Neural progenitor cell (in vitro differentiated cells): ENCODE data around the gene FYTTD1. TPM values are rescaled to one million over a fixed set of nuclear protein-coding genes. Genes with fewer than 3 reads are reported as not detected.

Experiments used
- DNase-seq: peaks from one replicate; pipeline ENCODE4 v3.0.0-alpha.2; 2016; ENCODE audit warnings: low spot score
- H2AFZ ChIP-seq: fragments of 200-600 bp; sonication (generic); replicated peaks from 2 replicates; pipeline ENCODE4 v1.6.1; 2016; ENCODE audit warnings: antibody characterized with exemption
- H3F3A ChIP-seq: fragments of 200-600 bp; sonication (generic); 2 replicates; pipeline ENCODE4 v1.6.1; 2016; ENCODE audit warnings: antibody characterized with exemption, low read depth
- H3K27ac ChIP-seq: fragments of 200-600 bp; sonication (generic); 2 replicates; pipeline ENCODE4 v1.5.1; 2016; ENCODE audit warnings: mild to moderate bottlenecking
- H3K27me3 ChIP-seq: fragments of 200-600 bp; sonication (generic); 2 replicates; pipeline ENCODE4 v1.6.1; 2016; ENCODE audit warnings: mild to moderate bottlenecking, moderate library complexity
- H3K36me3 ChIP-seq: fragments of 200-600 bp; sonication (generic); 2 replicates; pipeline ENCODE4 v1.5.1; 2016
- H3K4me1 ChIP-seq: fragments of 200-600 bp; sonication (generic); 2 replicates; pipeline ENCODE4 v1.6.1; 2016; ENCODE audit warnings: mixed run types
- H3K4me2 ChIP-seq: fragments of 200-600 bp; sonication (generic); 2 replicates; pipeline ENCODE4 v1.6.1; 2016
- H3K4me3 ChIP-seq: fragments of 200-600 bp; sonication (generic); 2 replicates; pipeline ENCODE4 v1.5.1; 2016
- H3K79me2 ChIP-seq: fragments of 200-600 bp; sonication (generic); 2 replicates; pipeline ENCODE4 v1.6.1; 2016; ENCODE audit warnings: low read depth
- H3K9ac ChIP-seq: fragments of 200-600 bp; sonication (generic); 2 replicates; pipeline ENCODE4 v1.6.1; 2016
- H3K9me3 ChIP-seq: fragments of 200-600 bp; sonication (generic); 2 replicates; pipeline ENCODE4 v1.5.1; 2016; ENCODE audit warnings: low read depth
- H4K20me1 ChIP-seq: fragments of 200-600 bp; sonication (generic); 2 replicates; pipeline ENCODE4 v1.6.1; 2016; ENCODE audit warnings: low read depth
- H3K27ac Mint-ChIP-seq: 3 replicates; pipeline ENCODE4 v1.8.0; 2021; ENCODE audit warnings: mixed read lengths
- H3K27me3 Mint-ChIP-seq: 2 replicates; pipeline ENCODE4 v1.8.0; 2022; ENCODE audit warnings: low read depth, mild to moderate bottlenecking, inconsistent platforms, moderate library complexity, mixed read lengths; ENCODE audit not compliant: insufficient read depth
- H3K36me3 Mint-ChIP-seq: 3 replicates; pipeline ENCODE4 v1.8.0; 2021; ENCODE audit warnings: mixed read lengths
- H3K4me1 Mint-ChIP-seq: 3 replicates; pipeline ENCODE4 v1.8.0; 2021; ENCODE audit warnings: mixed read lengths
- H3K4me3 Mint-ChIP-seq: 3 replicates; pipeline ENCODE4 v1.8.0; 2021; ENCODE audit warnings: mild to moderate bottlenecking, moderate library complexity, mixed read lengths
- H3K9me3 Mint-ChIP-seq: 3 replicates; pipeline ENCODE4 v1.8.0; 2020; ENCODE audit warnings: mixed read lengths
- CTCF ChIP-seq: fragments of 200-600 bp; sonication (generic); IDR thresholded peaks from 2 replicates; pipeline ENCODE4 v1.5.1; 2017; ENCODE audit warnings: antibody characterized with exemption, mild to moderate bottlenecking
- EZH2 ChIP-seq: fragments of 200-600 bp; sonication (generic); IDR thresholded peaks from 2 replicates; pipeline ENCODE4 v1.6.1; 2017; ENCODE audit warnings: antibody characterized with exemption, mild to moderate bottlenecking, moderate library complexity
- EZH2phosphoT487 ChIP-seq: fragments of 200-600 bp; sonication (generic); IDR thresholded peaks from 2 replicates; pipeline ENCODE4 v1.6.1; 2017; ENCODE audit warnings: antibody characterized with exemption
- total RNA-seq: library from RNA; depleted of rRNA; stranded (reverse); fragments of >200 nt; gene quantifications from 2 replicates; pipeline ENCODE4 v1.2.3, GENCODE V29; 2015; ENCODE audit warnings: low replicate concordance

Gene FYTTD1
- total RNA-seq, 1 donor from 2014 or later, result 104 TPM

- Histone ChIP-seq H3K4me1 (peaks cover 9% of the 10 kb centered on the region), H3K9ac (no peak overlapping the region), H3K27ac (no peak overlapping the region), H3F3A (no peaks in the 10 kb centered on the region), H3K79me2 (peaks cover 97% of the 10 kb centered on the region), H3K27me3 (no peaks in the 10 kb centered on the region), H3K9me3 (no peaks in the 10 kb centered on the region), H3K4me3 (no peak overlapping the region), H3K4me2 (no peak overlapping the region), H3K36me3 (peaks cover 4% of the 10 kb centered on the region), H2AFZ (no peak overlapping the region), H4K20me1 (peaks cover 30% of the 10 kb centered on the region)
- no peak for DNase-seq
- Mint-ChIP-seq H3K4me1 (peaks cover 5% of the 10 kb centered on the region), H3K9me3 (peaks cover 4% of the 10 kb centered on the region), H3K27ac (no peak overlapping the region), H3K4me3 (no peak overlapping the region), H3K36me3 (peaks cover 16% of the 10 kb centered on the region), H3K27me3 (peaks cover 2% of the 10 kb centered on the region)
- TF ChIP-seq EZH2 (no peak), EZH2phosphoT487 (no peak), CTCF (no peak)
Observed at GRCh38 chr3:197810901-197811300, 61.2 kb downstream of the FYTTD1 start.

GRCh38 chr3:197811343-197811742 is 61.7 kb downstream of the FYTTD1 start:
- Histone ChIP-seq H2AFZ (no peak overlapping the region), H4K20me1 (peaks cover 30% of the 10 kb centered on the region), H3K9me3 (no peaks in the 10 kb centered on the region), H3K9ac (no peak overlapping the region), H3K4me1 (peaks cover 9% of the 10 kb centered on the region), H3K4me2 (no peak overlapping the region), H3K36me3 (peaks cover 4% of the 10 kb centered on the region), H3K4me3 (no peak overlapping the region), H3K27ac (no peak overlapping the region), H3F3A (no peaks in the 10 kb centered on the region), H3K79me2 (peaks cover 96% of the 10 kb centered on the region), H3K27me3 (no peaks in the 10 kb centered on the region)
- H3K4me1 Mint-ChIP-seq, result peaks cover 5% of the 10 kb centered on the region
- H3K27ac Mint-ChIP-seq, result no peak overlapping the region
- peaks cover 15% of the 10 kb centered on the region for H3K36me3 Mint-ChIP-seq
- H3K27me3 Mint-ChIP-seq, result no peaks in the 10 kb centered on the region
- TF ChIP-seq EZH2phosphoT487 (no peak), CTCF (no peak), EZH2 (no peak)
- no peak for DNase-seq
- H3K4me3 Mint-ChIP-seq, result no peak overlapping the region
- peaks cover 4% of the 10 kb centered on the region for H3K9me3 Mint-ChIP-seq

GRCh38 chr3:197814372-197814771 is 64.7 kb downstream of the FYTTD1 start:
- DNase-seq, result no peak
- Mint-ChIP-seq H3K4me1 (peaks cover 4% of the 10 kb centered on the region), H3K27me3 (no peaks in the 10 kb centered on the region), H3K4me3 (no peak overlapping the region), H3K9me3 (peaks cover 4% of the 10 kb centered on the region), H3K36me3 (peaks cover 13% of the 10 kb centered on the region), H3K27ac (no peak overlapping the region)
- H3F3A ChIP-seq, result no peaks in the 10 kb centered on the region
- H4K20me1 ChIP-seq, result peaks cover 15% of the 10 kb centered on the region
- no peak overlapping the region for H3K4me2 ChIP-seq
- H3K27ac ChIP-seq, result no peak overlapping the region
- no peak overlapping the region for H2AFZ ChIP-seq
- no peaks in the 10 kb centered on the region for H3K4me1 ChIP-seq
- H3K4me3 ChIP-seq, result no peak overlapping the region
- TF ChIP-seq EZH2, result no peak
- TF ChIP-seq EZH2phosphoT487, result no peak
- TF ChIP-seq CTCF, result no peak
- H3K36me3 ChIP-seq, result peaks cover 4% of the 10 kb centered on the region
- no peaks in the 10 kb centered on the region for H3K27me3 ChIP-seq
- no peak overlapping the region for H3K9ac ChIP-seq
- H3K79me2 ChIP-seq, result peaks cover 83% of the 10 kb centered on the region
- no peaks in the 10 kb centered on the region for H3K9me3 ChIP-seq
